Tibial artery (tissue), 4 donors: Measurements from ENCODE around the gene PHF1.

Experiments
- DNase-seq, 2 donors: peaks; one replicate each; pipeline ENCODE4 v3.0.0-alpha.2; 2019
- H3K27ac ChIP-seq, 2 donors: fragments of 200-600 bp; sonication (generic) in 1 of 2; 1 replicate in 1 of 2; 2 replicates in 1 of 2; pipeline ENCODE4 v1.5.1; 2018 to 2019; ENCODE audit warnings: mild to moderate bottlenecking in 1 of 2
- H3K27me3 ChIP-seq, 2 donors: fragments of 200-600 bp; sonication (generic) in 1 of 2; one replicate each; pipeline versions ENCODE4 v1.5.1 to v1.6.0; 2016 to 2019
- H3K36me3 ChIP-seq, 3 donors: fragments of 200-600 bp; sonication (generic) in 2 of 3; one replicate each; pipeline ENCODE4 v1.5.1; 2016 to 2019; ENCODE audit warnings: mild to moderate bottlenecking in 2 of 3
- H3K4me1 ChIP-seq, 4 donors: fragments of 200-600 bp; sonication (generic) in 2 of 4; 1 replicate in 3 of 4; 2 replicates in 1 of 4; pipeline ENCODE4 v1.5.1; 2016 to 2019
- H3K4me3 ChIP-seq, 2 donors: fragments of 200-600 bp; sonication (generic) in 1 of 2; 1 replicate in 1 of 2; 2 replicates in 1 of 2; pipeline ENCODE4 v1.5.1; 2018 to 2019; ENCODE audit warnings: mild to moderate bottlenecking in 2 of 2
- H3K9me3 ChIP-seq, 3 donors: fragments of 200-600 bp; sonication (generic) in 1 of 3; one replicate each; pipeline ENCODE4 v1.5.1; 2016 to 2019
- intact Hi-C: fragments of 100-400 bp; cut with DNase I; formaldehyde crosslinking; loops from one replicate; pipeline ENCODE4 v1.15.0; 2023; ENCODE audit warnings: low total_unique reads
- TF ChIP-seq, protein P1 (sequence below), 2 experiments: fragments of 200-600 bp in 1 of 2; fragments of 450-650 bp in 1 of 2; IDR thresholded peaks; one replicate each; pipeline ENCODE4 v1.5.1; 2017 to 2019; ENCODE audit warnings: antibody characterized with exemption in 2 of 2, mild to moderate bottlenecking in 1 of 2, moderate library complexity in 1 of 2

The PHF1 gene

DNA sequence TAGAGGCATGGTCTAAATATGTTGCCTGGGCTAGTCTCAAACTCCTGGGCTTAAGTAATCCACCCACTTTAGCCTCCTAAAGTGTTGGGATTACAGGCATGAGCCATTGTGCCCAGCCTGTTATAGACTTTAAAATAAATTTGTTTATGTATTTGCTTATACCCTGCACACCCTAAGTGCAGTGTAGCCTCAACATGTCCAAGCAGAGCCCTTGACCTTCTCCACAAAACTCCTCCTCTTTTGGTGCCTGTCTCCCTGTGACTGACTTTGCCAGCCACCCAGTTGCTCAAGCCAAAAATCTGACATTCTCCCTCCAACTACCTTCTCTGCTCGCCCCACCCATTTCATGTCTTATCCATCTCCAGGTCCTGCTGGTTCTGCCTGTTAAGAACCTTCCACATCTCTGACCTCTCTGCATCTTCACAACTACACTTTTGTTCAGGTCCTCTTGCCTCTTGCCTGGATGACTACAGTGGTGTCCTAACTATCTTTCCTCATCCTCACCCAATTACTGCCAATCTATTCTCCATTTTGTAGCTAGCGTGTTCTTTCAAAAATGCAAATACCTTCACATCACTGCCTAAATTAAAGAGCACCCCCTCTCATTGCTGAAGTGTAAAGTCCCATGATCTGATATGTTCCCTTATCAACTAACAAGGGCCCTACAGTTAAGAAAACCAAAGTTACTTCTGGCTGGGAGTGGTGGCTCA, 30.4 kb upstream of the PHF1 start:
- intact Hi-C loops = loop anchor here (10.0 kb wide), 1 partner anchor 194 kb away; no protein-coding TSS in a partner anchor
- Histone ChIP-seq H3K4me3 (no peak overlapping the region), H3K4me1 (peaks cover 0 to 8% (median 6%) of the 10 kb centered on the region in 4 donors), H3K27me3 (no peaks in the 10 kb centered on the region), H3K27ac (no peak overlapping the region), H3K9me3 (no peaks in the 10 kb centered on the region), H3K36me3 (no peaks in the 10 kb centered on the region)
- DNase-seq = no peak
- TF ChIP-seq, protein P1, sequence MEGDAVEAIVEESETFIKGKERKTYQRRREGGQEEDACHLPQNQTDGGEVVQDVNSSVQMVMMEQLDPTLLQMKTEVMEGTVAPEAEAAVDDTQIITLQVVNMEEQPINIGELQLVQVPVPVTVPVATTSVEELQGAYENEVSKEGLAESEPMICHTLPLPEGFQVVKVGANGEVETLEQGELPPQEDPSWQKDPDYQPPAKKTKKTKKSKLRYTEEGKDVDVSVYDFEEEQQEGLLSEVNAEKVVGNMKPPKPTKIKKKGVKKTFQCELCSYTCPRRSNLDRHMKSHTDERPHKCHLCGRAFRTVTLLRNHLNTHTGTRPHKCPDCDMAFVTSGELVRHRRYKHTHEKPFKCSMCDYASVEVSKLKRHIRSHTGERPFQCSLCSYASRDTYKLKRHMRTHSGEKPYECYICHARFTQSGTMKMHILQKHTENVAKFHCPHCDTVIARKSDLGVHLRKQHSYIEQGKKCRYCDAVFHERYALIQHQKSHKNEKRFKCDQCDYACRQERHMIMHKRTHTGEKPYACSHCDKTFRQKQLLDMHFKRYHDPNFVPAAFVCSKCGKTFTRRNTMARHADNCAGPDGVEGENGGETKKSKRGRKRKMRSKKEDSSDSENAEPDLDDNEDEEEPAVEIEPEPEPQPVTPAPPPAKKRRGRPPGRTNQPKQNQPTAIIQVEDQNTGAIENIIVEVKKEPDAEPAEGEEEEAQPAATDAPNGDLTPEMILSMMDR (IDR thresholded peaks at IDR 0.05) = no peak

DNA sequence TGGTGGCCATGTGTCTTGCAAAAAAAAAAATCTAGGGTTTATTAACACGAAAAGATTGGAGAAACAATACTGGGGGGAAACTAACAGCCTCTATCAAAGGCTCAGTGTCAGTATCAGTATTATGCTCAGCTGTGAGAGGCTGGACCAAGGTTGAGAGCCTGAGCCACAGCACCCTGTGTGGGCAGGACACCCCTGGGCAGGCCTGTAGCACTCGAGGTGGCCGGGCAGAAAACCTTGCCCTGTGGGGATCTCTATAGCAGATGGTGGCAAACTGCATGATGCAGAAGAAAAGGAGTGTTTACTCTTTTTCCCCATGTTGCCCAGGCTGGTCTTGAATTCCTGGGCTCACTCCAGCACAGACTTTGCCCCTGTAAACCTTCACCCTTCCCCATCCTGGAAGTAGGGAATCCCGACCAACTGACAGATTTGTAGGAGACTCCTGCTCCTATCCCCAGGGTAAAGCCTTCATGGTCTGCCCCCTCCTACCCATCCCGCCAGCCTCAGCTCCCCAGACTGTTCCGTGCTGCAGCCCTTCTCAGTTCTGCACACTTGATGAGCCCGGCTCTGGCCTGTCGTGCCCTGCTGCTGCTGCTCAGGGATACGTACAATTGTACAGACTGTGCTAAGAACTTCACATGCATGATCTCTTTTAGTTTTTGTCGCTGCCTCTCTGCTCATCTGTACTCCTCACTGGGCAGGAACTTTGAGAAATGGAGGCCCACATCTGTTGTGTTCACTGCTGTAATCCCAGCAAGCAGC, 27.2 kb upstream of the PHF1 start:
- intact Hi-C loops = loop anchor here (10.0 kb wide), 1 partner anchor 191 kb away; no protein-coding TSS in a partner anchor
- H3K27ac ChIP-seq = no peak overlapping the region
- no peaks in the 10 kb centered on the region for H3K27me3 ChIP-seq
- TF ChIP-seq, protein P1 (IDR thresholded peaks at IDR 0.05) = no peak
- H3K4me3 ChIP-seq = no peak overlapping the region
- H3K36me3 ChIP-seq = no peaks in the 10 kb centered on the region
- H3K9me3 ChIP-seq = no peaks in the 10 kb centered on the region
- H3K4me1 ChIP-seq = no peaks in the 10 kb centered on the region
- no peak for DNase-seq

GRCh38 chr6:33384581-33385020, 26.2 kb upstream of the PHF1 start:
- no peak overlapping the region for H3K27ac ChIP-seq
- TF ChIP-seq, protein P1 (IDR thresholded peaks at IDR 0.05) = peak in 1 of 2 experiments; percentile 30

GRCh38 chr6:33390173-33390572, 20.6 kb upstream of the PHF1 start:
- Histone ChIP-seq H3K36me3 (no peaks in the 10 kb centered on the region), H3K27ac (peak overlapping the region in 1 of 2 donors; percentile 92), H3K4me3 (no peak overlapping the region), H3K9me3 (no peaks in the 10 kb centered on the region), H3K27me3 (no peaks in the 10 kb centered on the region), H3K4me1 (peaks cover 0 to 12% (median 7%) of the 10 kb centered on the region in 4 donors)
- TF ChIP-seq, protein P1 (IDR thresholded peaks at IDR 0.05) = no peak
- intact Hi-C loops = loop anchor here (10.0 kb wide), 1 partner anchor 65 kb away; the partner anchor contains the start of gene ZBTB9
- no peak for DNase-seq

More at GRCh38 chr6:33384581-33385020, 26.2 kb upstream of the PHF1 start:
- no peaks in the 10 kb centered on the region for H3K4me1 ChIP-seq
- DNase-seq = no peak
- no peak overlapping the region for H3K4me3 ChIP-seq
- intact Hi-C loops = loop anchor here (10.0 kb wide), 1 partner anchor 190 kb away; no protein-coding TSS in a partner anchor
- H3K9me3 ChIP-seq = no peaks in the 10 kb centered on the region
- H3K36me3 ChIP-seq = no peaks in the 10 kb centered on the region
- H3K27me3 ChIP-seq = no peaks in the 10 kb centered on the region

- Histone ChIP-seq H3K36me3 (no peaks in the 10 kb centered on the region), H3K9me3 (no peaks in the 10 kb centered on the region), H3K4me1 (peaks cover 0 to 12% (median 7%) of the 10 kb centered on the region in 4 donors), H3K27me3 (no peaks in the 10 kb centered on the region), H3K4me3 (peak overlapping the region; percentile 47 to 50), H3K27ac (peak overlapping the region; percentile 86 to 92)
- TF ChIP-seq, protein P1 (IDR thresholded peaks at IDR 0.05) = no peak
- DNase-seq = no peak
- intact Hi-C loops = loop anchor here (10.0 kb wide), 1 partner anchor 64 kb away; the partner anchor contains the start of gene ZBTB9
These were observed 20.0 kb upstream of the PHF1 start for GRCh38 chr6:33390767-33391277.
